ENCODE measurements around the gene KLF16. TPM values are rescaled to one million over a fixed set of nuclear protein-coding genes. Genes with fewer than 3 reads are reported as not detected.
A peak's percentile ranks its signal among the peaks of the same experiment; 100 is the strongest.

Gene KLF16
- total RNA-seq, 1 experiment from 2014 or later: 27.9 TPM

GRCh38 chr19:1832046-1832663 lies 31.2 kb downstream of the KLF16 start:
- in situ Hi-C loops (cut with HindIII; ENCODE audit: low sequenced_read_pairs): no loop called here

GRCh38 chr19:1830978-1831377 lies 32.4 kb downstream of the KLF16 start:
- in situ Hi-C loops (cut with HindIII; ENCODE audit: low sequenced_read_pairs): no loop called here
- DNase-seq (ENCODE audit: low spot score): no peak

More at GRCh38 chr19:1832046-1832663, 31.2 kb downstream of the KLF16 start:
- no peak for DNase-seq (ENCODE audit: low spot score)

DNA sequence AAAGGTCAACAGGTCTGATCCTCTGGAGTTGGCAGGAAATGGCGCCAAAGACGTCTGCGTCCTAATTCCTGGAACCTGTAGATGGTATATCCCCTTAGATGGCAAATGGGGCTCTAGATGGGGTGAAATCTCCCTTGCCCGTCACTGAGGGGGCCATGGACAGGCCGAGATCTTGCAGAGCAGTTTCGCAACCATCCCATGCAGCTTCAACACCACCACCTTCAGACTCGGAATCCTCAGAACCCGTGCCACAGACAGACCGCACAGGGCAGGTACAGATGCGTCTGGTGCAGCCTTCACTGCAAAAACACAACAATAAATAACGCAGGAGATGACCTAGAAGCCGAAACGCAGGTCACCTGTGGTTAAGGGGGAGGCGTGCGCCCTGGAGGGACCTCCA lies 32.8 kb downstream of the KLF16 start:
- DNase-seq (ENCODE audit: low spot score): no peak
- in situ Hi-C loops (cut with HindIII; ENCODE audit: low sequenced_read_pairs): no loop called here

DNA sequence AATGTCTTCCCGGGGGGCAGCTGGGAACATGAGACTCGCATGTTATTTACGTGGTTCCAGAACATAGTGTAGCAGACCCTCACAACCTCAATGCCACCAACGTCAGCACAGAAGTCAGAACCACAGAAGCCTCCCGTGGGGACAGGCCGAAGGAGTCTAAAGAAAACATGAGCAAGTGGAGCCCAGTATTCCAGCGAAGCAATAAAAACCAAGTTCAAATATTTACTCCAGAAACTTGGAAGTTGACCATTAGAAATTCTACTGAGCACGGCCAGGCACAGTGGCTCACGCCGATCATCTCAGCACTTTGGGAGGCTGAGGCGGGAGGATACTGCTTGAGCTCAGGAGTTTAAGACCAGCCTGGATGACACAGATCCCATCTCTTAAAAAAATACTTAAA lies 33.4 kb downstream of the KLF16 start:
- DNase-seq (ENCODE audit: low spot score): no peak
- in situ Hi-C loops (cut with HindIII; ENCODE audit: low sequenced_read_pairs): no loop called here

DNA sequence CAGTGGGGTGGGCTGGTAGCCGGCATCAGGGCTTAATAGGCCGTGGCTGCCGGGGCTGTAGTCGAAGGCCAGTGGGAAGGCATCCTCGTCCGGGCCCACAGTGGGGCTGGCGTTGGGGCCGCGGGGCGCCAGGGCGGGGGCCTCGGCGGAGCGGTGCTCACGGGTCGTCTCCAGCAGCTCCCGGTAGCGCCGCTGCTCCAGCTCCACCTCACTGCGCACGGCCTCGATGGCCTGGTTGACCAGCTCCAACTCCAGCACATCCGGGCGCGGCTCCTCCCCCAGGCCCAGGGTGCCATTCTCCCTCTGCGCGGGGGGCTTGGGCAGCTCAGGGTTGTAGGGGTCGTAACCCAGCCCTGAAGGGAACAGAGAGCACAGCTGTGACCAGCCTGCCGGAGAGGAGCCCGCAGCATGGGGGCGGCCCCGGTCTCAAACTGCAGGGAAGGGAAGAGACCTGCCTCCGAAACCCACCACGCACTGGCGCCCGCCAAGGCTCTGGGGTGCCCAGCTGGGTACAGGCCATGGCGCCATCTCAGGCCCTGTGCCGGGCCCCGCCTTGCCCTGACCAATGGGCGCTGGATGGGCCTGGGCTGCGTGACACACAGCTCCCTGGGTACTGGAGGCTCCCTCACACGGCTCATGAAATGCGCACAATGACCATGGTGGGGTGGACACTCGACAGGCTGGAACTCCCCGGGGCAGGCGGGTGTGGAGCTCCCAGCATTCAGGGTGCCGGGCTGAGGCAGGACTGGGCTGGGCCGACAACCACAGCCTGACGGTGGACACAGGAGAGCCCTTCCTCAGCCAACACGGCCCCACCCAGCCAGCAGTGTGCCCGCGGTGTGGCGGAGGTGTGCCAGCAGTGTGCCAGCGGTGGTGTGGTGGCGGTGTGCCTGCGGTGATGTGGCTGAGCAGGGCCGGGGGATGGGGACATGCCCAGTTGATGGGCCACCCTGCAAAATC lies 34.8 kb downstream of the KLF16 start:
- no peak for DNase-seq (ENCODE audit: low spot score)
- in situ Hi-C loops (cut with HindIII; ENCODE audit: low sequenced_read_pairs): no loop called here

- in situ Hi-C loops (cut with HindIII; ENCODE audit: low sequenced_read_pairs): no loop called here
- no peak for DNase-seq (ENCODE audit: low spot score)
Measured at GRCh38 chr19:1827566-1828278, 35.7 kb downstream of the KLF16 start.

DNA sequence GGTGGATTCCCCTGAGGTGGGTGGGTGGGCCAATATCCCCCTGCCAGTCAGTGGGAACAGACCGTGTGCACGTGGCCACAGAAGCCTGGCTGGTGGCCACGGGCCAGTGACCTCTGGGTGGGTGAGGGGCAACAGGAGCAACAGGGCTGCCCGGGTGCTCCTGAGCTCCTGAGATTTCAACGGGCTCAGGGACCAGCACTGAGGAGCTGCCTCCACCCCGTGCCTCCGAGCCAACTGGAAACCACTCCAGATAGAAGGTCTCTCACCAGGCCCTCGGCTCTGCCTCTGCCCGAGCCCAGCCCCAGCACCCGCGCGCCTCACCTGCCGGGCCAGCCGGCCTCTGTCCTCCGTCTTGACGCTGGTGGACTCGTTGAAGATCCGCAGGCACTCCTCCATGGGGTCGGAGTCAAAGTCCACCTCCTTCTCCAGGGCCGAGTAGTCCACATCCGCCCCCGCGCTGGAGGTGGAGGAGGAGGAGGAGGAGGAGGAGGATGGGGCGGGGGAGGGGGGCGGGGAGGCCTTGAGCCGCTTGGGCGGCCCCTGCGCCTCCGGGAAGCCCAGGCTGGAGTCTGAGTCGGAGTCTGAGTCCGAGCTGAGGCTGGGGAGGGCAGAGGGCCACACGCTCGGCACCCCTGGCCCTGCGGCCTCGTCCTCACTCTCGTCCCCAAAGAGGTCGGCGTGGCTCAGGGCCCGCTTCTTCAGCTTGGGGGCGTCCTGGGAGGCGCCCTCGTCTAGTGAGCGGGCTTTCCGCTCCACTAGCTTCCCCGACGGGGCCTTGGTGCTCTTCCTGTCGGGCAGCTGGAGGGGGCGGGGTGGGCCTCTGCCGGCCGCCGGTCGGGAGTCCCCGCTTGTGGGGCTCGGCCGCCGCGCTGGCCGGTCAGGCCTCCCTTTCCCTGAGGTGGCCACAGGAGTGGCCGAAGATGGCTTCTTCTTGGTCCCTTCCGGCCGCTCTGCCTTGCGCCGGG lies 36.5 kb downstream of the KLF16 start:
- no peak for DNase-seq (ENCODE audit: low spot score)

GRCh38 chr19:1825909-1826556 lies 37.3 kb downstream of the KLF16 start:
- in situ Hi-C loops (cut with HindIII; ENCODE audit: low sequenced_read_pairs): no loop called here
- peak; percentile 74 for DNase-seq (ENCODE audit: low spot score)

More for the DNA sequence above, 36.5 kb downstream of the KLF16 start:
- in situ Hi-C loops (cut with HindIII; ENCODE audit: low sequenced_read_pairs): no loop called here

GRCh38 chr19:1824252-1824622 lies 39.1 kb downstream of the KLF16 start:
- in situ Hi-C loops (cut with HindIII; ENCODE audit: low sequenced_read_pairs): no loop called here
- DNase-seq (ENCODE audit: low spot score): no peak

- no peak for DNase-seq (ENCODE audit: low spot score)
- in situ Hi-C loops (cut with HindIII; ENCODE audit: low sequenced_read_pairs): no loop called here
Measured at GRCh38 chr19:1823539-1824251, 39.7 kb downstream of the KLF16 start.

GRCh38 chr19:1823020-1823419 lies 40.4 kb downstream of the KLF16 start:
- in situ Hi-C loops (cut with HindIII; ENCODE audit: low sequenced_read_pairs): no loop called here
- no peak for DNase-seq (ENCODE audit: low spot score)

GRCh38 chr19:1822210-1822609 lies 41.2 kb downstream of the KLF16 start:
- DNase-seq (ENCODE audit: low spot score): peak; percentile 79
- in situ Hi-C loops (cut with HindIII; ENCODE audit: low sequenced_read_pairs): no loop called here

- no peak for DNase-seq (ENCODE audit: low spot score)
- in situ Hi-C loops (cut with HindIII; ENCODE audit: low sequenced_read_pairs): no loop called here
Measured at GRCh38 chr19:1819341-1820255, 43.8 kb downstream of the KLF16 start.

DNA sequence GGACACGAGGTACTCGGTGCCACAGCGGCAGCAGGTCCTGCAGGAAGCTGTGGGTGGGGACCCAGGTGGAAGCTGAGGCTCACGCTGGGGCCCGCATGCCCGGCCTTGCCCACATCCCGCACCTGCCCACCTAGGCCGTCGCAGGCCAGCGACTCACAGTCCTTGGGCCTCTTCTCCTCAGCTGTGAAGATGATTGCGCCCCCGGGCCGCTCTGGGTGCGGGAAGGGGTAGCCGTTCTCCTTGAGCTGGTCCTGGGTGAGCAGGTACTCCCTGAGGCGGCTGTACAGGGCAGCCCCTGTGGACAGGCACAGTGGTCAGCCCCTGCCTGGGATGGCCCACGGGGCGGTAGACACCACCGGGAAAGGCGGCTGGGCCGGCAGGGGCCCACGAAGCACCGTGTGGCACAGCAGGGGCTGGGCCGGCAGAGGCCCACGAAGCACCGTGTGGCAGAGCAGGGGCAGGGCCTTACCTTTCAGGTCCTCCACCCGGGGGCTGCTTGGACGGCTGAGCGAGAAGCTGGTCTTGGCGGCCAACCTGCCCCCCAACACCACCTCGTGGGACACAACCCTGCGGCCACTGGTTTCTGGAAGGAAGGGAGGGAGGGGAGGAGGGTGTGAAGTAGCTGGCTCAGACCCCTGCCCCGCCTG lies 44.7 kb downstream of the KLF16 start:
- DNase-seq (ENCODE audit: low spot score): no peak
- in situ Hi-C loops (cut with HindIII; ENCODE audit: low sequenced_read_pairs): no loop called here

DNA sequence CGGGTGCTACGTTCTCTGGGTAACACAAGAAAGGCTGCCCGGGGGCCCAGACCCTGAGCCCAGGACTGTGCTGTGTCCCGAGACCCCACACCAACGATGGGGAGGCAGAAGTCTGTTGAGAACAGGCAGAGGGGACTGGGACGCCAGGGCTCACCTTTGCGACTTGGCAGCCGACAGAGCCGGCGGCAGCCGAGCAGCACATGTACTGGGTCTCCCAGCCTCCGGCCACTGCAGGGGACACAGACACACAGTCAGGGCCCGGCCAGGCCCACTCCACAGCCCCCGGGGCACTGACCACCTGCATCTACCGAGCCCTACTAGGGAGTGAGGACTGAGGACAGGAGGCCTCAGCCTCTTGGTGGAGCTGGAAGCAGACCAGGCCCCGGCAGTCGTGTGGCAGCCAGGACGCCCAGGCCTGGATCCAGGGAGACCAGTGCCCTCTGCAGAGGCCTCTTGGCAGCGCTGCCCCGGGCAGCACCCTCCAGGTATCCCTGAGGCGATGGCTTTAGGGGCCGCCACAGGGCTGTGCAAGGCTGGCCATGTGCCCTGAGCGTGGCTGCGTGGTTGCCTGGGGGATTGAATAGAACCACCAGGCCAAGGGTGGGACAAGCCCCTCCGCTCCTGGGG lies 45.7 kb downstream of the KLF16 start:
- in situ Hi-C loops (cut with HindIII; ENCODE audit: low sequenced_read_pairs): no loop called here

More for the DNA sequence above, 45.7 kb downstream of the KLF16 start:
- DNase-seq (ENCODE audit: low spot score): no peak
